ENCODE results near the gene GLB1L2.

The GLB1L2 gene

GRCh38 chr11:134382257-134382656, 50.5 kb downstream of the GLB1L2 start:
- no peaks in the 10 kb centered on the region for H3K4me1 ChIP-seq (ENCODE audit: insufficient read depth, low read length, severe bottlenecking)
- no peak overlapping the region for H3K27ac ChIP-seq (ENCODE audit: low read depth, low read length, poor library complexity, severe bottlenecking)
- no peak for TF ChIP-seq CTCF (IDR thresholded peaks at IDR 0.05; ENCODE audit: low read length)
- no peak for TF ChIP-seq EZH2 (IDR thresholded peaks at IDR 0.05; ENCODE audit: borderline replicate concordance, low read length)
- no peaks in the 10 kb centered on the region for H3F3A ChIP-seq (ENCODE audit: insufficient read depth, low read length)
- H3K9me3 ChIP-seq (ENCODE audit: low read length): no peaks in the 10 kb centered on the region
- H3K4me3 ChIP-seq (ENCODE audit: low read depth, low read length, poor library complexity, severe bottlenecking): no peak overlapping the region
- no peaks in the 10 kb centered on the region for H4K20me1 ChIP-seq (ENCODE audit: insufficient read depth, low read length)
- H3K36me3 ChIP-seq (ENCODE audit: insufficient read depth, low read length): no peaks in the 10 kb centered on the region
- H3K4me2 ChIP-seq (ENCODE audit: low read length): no peak overlapping the region
- no peaks in the 10 kb centered on the region for H3K9me2 ChIP-seq (ENCODE audit: low read depth, low read length)
- no peak overlapping the region for H2AFZ ChIP-seq (ENCODE audit: low read length)
- H3K79me2 ChIP-seq (ENCODE audit: insufficient read depth, low read length): no peaks in the 10 kb centered on the region
- H3K27me3 ChIP-seq (ENCODE audit: insufficient read depth, low read length): no peaks in the 10 kb centered on the region
- H3K9ac ChIP-seq (ENCODE audit: low read length): no peak overlapping the region

GRCh38 chr11:134382830-134383229, 51.0 kb downstream of the GLB1L2 start:
- Histone ChIP-seq H3K27me3 (ENCODE audit: insufficient read depth, low read length) (no peaks in the 10 kb centered on the region), H3F3A (ENCODE audit: insufficient read depth, low read length) (no peaks in the 10 kb centered on the region), H3K9ac (ENCODE audit: low read length) (no peak overlapping the region), H3K9me2 (ENCODE audit: low read depth, low read length) (no peaks in the 10 kb centered on the region), H3K4me3 (ENCODE audit: low read depth, low read length, poor library complexity, severe bottlenecking) (no peak overlapping the region), H3K79me2 (ENCODE audit: insufficient read depth, low read length) (no peaks in the 10 kb centered on the region), H3K36me3 (ENCODE audit: insufficient read depth, low read length) (no peaks in the 10 kb centered on the region), H3K4me1 (ENCODE audit: insufficient read depth, low read length, severe bottlenecking) (no peaks in the 10 kb centered on the region), H4K20me1 (ENCODE audit: insufficient read depth, low read length) (no peaks in the 10 kb centered on the region), H3K4me2 (ENCODE audit: low read length) (no peak overlapping the region), H3K9me3 (ENCODE audit: low read length) (no peaks in the 10 kb centered on the region), H3K27ac (ENCODE audit: low read depth, low read length, poor library complexity, severe bottlenecking) (no peak overlapping the region), H2AFZ (ENCODE audit: low read length) (no peak overlapping the region)
- TF ChIP-seq CTCF (IDR thresholded peaks at IDR 0.05; ENCODE audit: low read length): no peak
- no peak for TF ChIP-seq EZH2 (IDR thresholded peaks at IDR 0.05; ENCODE audit: borderline replicate concordance, low read length)

GRCh38 chr11:134383576-134384221, 51.9 kb downstream of the GLB1L2 start:
- Histone ChIP-seq H2AFZ (ENCODE audit: low read length) (no peak overlapping the region), H4K20me1 (ENCODE audit: insufficient read depth, low read length) (no peaks in the 10 kb centered on the region), H3K27me3 (ENCODE audit: insufficient read depth, low read length) (no peaks in the 10 kb centered on the region), H3K4me2 (ENCODE audit: low read length) (no peak overlapping the region), H3F3A (ENCODE audit: insufficient read depth, low read length) (no peaks in the 10 kb centered on the region), H3K4me1 (ENCODE audit: insufficient read depth, low read length, severe bottlenecking) (no peaks in the 10 kb centered on the region), H3K4me3 (ENCODE audit: low read depth, low read length, poor library complexity, severe bottlenecking) (no peak overlapping the region), H3K9me2 (ENCODE audit: low read depth, low read length) (no peaks in the 10 kb centered on the region), H3K36me3 (ENCODE audit: insufficient read depth, low read length) (no peaks in the 10 kb centered on the region), H3K9ac (ENCODE audit: low read length) (no peak overlapping the region), H3K27ac (ENCODE audit: low read depth, low read length, poor library complexity, severe bottlenecking) (no peak overlapping the region), H3K9me3 (ENCODE audit: low read length) (no peaks in the 10 kb centered on the region), H3K79me2 (ENCODE audit: insufficient read depth, low read length) (no peaks in the 10 kb centered on the region)
- TF ChIP-seq EZH2 (IDR thresholded peaks at IDR 0.05; ENCODE audit: borderline replicate concordance, low read length) (no peak), CTCF (IDR thresholded peaks at IDR 0.05; ENCODE audit: low read length) (no peak)
